HG03378 (cell line): ENCODE results near the gene GUK1.

Source experiments
- ATAC-seq: cut with Tn5 transposase; IDR thresholded peaks from one replicate; pipeline ENCODE4 v1.9.1; 2021; ENCODE audit warnings: mild to moderate bottlenecking, moderate library complexity; ENCODE audit not compliant: unreplicated experiment

GUK1 gene

DNA sequence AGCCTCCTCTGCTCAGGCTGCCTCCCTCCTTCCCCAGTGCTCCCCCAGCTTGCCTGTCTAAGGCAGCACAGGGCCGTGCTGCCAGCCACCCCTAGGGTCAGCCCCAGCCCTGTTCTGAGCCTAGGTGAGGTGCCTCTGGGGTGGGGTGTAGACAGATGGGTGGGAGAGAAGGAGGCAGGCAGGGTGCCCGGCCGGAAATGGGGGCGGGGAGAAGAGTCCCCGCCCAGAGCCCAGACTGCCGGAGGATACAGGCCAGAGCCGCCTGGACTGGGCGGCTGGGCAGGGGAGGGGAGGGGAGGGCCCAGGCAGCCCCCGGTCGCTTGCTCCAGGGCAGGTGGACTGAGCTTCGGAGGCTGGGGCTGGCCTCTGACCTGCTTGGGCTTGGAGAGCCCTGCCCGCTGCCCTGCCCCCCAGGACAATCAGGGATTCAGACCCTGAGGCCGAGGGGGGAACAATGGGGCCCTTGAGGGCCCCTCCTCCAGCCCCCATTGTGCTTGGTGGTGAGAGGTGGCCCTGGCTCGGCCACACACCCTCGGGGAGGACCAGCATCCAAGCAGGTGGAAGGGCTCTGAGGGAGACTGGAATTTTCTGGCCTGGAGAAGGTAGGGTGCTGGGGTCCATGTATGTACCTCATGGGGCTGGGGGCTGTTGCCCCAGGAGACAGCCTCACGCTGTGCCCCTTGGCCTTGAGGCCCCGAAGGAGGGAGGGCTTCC is 9.5 kb downstream of the GUK1 start, which contains the start of gene GJC2:
Gene GJC2, plus strand, starts transcription at position 525 of the 714 bp plus-strand sequence. CDS start 7,829 bp downstream, outside the sequence.
- no peak for ATAC-seq

DNA sequence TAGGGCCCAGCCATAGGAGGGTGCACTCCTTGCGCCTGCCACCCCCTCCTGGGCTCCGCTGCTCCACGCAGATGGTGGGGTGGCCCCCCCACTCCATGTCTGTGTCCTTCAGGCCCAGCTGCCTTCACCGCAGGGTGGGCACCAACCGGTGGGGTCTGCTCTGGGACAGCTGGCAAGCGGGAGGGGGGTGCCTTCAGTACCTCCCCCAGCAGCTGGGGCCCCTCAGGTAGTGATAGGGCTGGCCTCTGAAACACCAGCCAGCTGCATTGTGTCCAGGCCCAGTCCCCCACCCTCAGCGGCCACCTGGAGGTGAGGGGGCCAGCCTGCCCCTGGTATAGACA is 10.0 kb downstream of the GUK1 start:
- no peak for ATAC-seq

DNA sequence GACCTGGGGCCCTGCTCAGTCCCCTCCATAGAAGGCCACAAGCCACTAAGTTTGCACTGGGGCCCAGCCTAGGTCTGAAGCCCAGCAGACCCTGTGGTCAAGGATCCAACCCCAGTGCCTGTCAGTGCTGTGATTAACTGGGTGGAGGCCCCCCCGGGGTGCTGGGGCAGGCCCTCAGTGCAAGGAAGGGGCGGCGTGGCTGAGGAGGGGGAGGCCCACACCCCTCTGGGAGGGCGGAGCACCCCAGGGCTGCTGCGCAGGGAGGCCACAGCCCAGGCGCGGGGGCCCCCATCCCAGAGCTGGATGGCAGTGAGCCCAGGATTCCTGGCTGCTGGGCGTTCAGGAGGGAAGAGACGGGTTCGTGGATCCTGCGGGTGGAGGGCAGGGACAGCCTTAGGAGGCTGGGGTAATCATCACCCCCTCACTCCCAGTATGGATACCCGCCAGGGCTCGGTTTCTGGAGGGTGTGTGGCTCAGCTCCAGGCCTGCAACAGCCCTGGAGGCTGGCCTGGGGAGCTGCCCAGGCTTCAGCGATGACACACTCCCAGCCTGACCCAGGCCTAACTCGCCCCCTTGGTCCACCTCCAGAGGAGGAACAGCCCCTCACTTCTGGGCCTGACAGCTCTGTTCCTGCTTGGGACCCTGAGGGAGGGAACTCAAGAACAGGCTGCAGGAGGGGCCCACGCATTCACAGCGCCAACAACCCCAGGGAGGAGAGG is 10.5 kb downstream of the GUK1 start:
- ATAC-seq = no peak

DNA sequence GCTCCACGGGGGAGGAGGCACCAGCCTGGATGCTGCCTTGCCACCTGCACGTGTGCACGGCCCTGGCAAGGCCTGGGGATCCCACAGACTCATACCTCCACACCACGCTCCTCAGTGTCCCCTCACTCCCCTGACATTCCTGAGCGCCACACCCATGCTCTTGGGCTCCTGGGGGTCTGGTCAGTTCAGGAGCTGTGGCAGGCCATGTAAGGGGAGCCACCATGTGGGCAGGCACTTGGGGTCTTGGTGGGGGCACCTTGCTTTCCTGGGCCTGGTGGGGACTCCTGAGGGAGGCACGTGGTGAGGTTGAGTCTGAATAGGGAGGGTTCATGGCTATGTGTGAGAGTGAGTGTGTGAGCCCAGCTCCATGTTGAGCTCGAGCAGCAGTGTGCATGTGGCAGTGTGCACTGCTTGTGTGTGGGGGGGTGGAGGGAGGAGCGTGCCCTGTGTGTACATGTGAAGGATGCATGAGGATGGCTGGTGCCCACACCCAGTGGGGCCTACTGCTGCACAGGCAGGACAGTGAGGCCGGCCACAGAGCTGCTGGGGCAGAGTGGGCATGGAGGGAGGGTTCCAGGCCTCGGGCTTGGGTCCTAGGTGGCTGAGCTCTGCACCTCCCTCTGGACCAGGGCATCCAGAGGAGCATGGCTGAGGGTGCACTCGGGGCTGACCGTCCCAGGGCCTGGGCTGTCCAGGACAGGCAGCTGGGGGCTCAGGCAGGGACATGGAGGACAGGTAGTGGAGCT is 11.3 kb downstream of the GUK1 start:
- ATAC-seq = no peak

GRCh38 chr1:228152097-228152917 is 12.2 kb downstream of the GUK1 start:
- no peak for ATAC-seq

DNA sequence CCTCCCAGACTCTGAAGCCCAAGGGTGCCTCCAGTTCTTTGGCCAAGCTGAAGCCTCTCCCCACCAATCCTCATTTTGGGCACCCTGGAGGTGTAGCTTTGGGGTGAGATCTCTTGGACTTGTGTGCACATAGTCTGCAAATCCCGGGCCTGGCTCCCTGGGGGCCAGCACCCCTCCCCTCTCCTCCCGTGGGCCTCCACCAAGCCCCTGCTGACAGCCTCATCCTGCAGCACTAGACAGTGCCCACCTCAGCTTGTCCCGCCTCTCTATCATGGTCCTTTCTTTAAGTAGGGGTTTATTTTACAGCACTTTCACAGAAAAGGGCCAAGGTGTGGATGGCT is 12.8 kb downstream of the GUK1 start:
- ATAC-seq = no peak

- no peak for ATAC-seq
Measured at GRCh38 chr1:228154021-228154669, 14.1 kb downstream of the GUK1 start.

GRCh38 chr1:228154670-228155571 is 14.8 kb downstream of the GUK1 start:
- no peak for ATAC-seq

- no peak for ATAC-seq
Measured at GRCh38 chr1:228155596-228156514, 15.8 kb downstream of the GUK1 start.

- ATAC-seq = no peak
Measured at GRCh38 chr1:228156515-228156881, 16.4 kb downstream of the GUK1 start.

- no peak for ATAC-seq
Measured at GRCh38 chr1:228156941-228157728, 17.1 kb downstream of the GUK1 start.

DNA sequence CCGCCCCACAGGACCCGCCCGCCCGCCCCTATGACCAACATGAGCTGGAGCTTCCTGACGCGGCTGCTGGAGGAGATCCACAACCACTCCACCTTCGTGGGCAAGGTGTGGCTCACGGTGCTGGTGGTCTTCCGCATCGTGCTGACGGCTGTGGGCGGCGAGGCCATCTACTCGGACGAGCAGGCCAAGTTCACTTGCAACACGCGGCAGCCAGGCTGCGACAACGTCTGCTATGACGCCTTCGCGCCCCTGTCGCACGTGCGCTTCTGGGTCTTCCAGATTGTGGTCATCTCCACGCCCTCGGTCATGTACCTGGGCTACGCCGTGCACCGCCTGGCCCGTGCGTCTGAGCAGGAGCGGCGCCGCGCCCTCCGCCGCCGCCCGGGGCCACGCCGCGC is 17.6 kb downstream of the GUK1 start:
- ATAC-seq = no peak

DNA sequence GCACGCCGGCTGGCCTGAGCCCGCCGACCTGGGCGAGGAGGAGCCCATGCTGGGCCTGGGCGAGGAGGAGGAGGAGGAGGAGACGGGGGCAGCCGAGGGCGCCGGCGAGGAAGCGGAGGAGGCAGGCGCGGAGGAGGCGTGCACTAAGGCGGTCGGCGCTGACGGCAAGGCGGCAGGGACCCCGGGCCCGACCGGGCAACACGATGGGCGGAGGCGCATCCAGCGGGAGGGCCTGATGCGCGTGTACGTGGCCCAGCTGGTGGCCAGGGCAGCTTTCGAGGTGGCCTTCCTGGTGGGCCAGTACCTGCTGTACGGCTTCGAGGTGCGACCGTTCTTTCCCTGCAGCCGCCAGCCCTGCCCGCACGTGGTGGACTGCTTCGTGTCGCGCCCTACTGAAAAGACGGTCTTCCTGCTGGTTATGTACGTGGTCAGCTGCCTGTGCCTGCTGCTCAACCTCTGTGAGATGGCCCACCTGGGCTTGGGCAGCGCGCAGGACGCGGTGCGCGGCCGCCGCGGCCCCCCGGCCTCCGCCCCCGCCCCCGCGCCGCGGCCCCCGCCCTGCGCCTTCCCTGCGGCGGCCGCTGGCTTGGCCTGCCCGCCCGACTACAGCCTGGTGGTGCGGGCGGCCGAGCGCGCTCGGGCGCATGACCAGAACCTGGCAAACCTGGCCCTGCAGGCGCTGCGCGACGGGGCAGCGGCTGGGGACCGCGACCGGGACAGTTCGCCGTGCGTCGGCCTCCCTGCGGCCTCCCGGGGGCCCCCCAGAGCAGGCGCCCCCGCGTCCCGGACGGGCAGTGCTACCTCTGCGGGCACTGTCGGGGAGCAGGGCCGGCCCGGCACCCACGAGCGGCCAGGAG is 18.3 kb downstream of the GUK1 start:
- no peak for ATAC-seq

GRCh38 chr1:228159008-228159665 is 19.1 kb downstream of the GUK1 start:
- ATAC-seq = no peak

- ATAC-seq = no peak
Measured at GRCh38 chr1:228160201-228160761, 20.2 kb downstream of the GUK1 start.

DNA sequence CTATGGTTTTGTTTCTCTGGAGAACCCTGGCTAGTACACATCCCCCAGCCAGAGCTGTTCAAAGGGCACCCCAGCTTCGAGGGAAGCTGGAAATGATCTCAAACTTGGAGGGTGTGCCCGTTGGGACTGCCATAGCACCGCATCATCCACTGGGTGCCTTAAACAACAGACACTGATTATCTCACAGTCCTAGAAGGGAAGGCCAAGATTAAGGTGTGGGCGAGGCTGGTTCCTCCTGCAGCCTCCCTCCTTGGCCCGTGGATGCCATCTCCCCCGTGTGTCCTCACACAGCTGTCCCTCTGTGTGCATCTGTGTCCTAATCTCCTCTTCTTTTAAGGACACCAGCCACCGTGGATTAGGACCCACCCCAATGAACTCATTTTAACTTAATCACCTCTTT is 21.3 kb downstream of the GUK1 start:
- no peak for ATAC-seq
